Neural crest cell (in vitro differentiated cells): ENCODE measurements around the gene OLFM1. TPM values are rescaled to one million over a fixed set of nuclear protein-coding genes. Genes with fewer than 3 reads are reported as not detected.

Experiments used
- DNase-seq: peaks from one replicate; pipeline ENCODE4 v3.0.0; 2021; ENCODE audit warnings: low read depth, mixed read lengths, low spot score
- H3K27ac Mint-ChIP-seq: one replicate; pipeline ENCODE4 v1.8.0; 2021; ENCODE audit warnings: mild to moderate bottlenecking, mixed read lengths; ENCODE audit not compliant: unreplicated experiment
- H3K27me3 Mint-ChIP-seq: 2 replicates; pipeline ENCODE4 v1.8.0; 2021; ENCODE audit warnings: low read depth, mild to moderate bottlenecking, mixed read lengths
- H3K36me3 Mint-ChIP-seq: 2 replicates; pipeline ENCODE4 v1.8.0; 2021; ENCODE audit warnings: low read depth, mild to moderate bottlenecking, mixed read lengths
- H3K4me1 Mint-ChIP-seq: 2 replicates; pipeline ENCODE4 v1.8.0; 2021; ENCODE audit warnings: mixed read lengths
- H3K4me3 Mint-ChIP-seq: one replicate; pipeline ENCODE4 v1.8.0; 2021; ENCODE audit warnings: mild to moderate bottlenecking, mixed read lengths
- H3K9me3 Mint-ChIP-seq: 2 replicates; pipeline ENCODE4 v1.8.0; 2021; ENCODE audit warnings: mixed read lengths
- CTCF ChIP-seq: fragments of 200-600 bp; sonication (generic); conservative IDR thresholded peaks from 2 replicates; pipeline ENCODE4 v1.5.0; 2021; ENCODE audit warnings: antibody characterized with exemption, mild to moderate bottlenecking
- total RNA-seq: library from RNA; stranded (reverse); gene quantifications from 2 replicates; pipeline ENCODE4 v1.2.1, GENCODE V29; 2021

Gene OLFM1
- total RNA-seq, 1 donor from 2014 or later: 27.2 TPM

- Mint-ChIP-seq H3K27me3 (peaks cover 2% of the 10 kb centered on the region), H3K36me3 (no peaks in the 10 kb centered on the region), H3K4me3 (no peak overlapping the region), H3K27ac (no peak overlapping the region), H3K9me3 (no peaks in the 10 kb centered on the region), H3K4me1 (peaks cover 4% of the 10 kb centered on the region)
- DNase-seq: no peak
- TF ChIP-seq CTCF: no peak
These were observed 39.9 kb upstream of the OLFM1 start for GRCh38 chr9:135047521-135047920.

DNA sequence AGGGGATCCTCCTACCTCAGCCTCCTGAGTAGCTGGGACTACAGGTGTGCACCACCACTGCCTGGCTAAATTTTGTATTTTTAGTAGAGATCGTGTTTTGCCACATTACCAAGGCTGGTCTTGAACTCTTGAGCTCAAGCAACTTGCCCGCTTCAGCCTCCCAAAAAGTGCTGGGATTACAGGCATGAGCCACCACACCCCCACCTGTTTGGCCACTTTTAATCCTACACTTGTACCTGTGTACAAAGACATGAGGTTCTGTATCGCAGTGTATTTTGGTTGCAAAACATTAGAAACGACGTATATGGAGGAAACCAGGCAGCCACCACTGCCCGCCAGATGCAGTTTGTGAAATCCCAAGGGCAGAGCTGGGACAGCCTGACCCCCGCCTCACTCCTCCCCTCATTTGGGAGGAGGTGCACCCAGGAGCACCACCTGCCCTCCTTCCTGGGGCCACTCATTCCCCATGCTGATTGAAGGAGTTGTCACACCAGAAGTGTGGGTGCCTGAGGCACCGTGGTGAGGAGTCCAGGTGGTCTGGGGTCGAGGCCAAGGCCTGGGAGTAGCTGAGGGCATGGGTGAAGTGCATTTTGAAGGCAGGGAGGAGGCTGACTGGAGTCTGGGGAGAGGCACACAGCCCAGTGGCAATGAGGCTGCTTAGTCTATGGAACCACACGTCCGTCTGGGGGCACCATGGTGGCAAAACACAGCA is 39.3 kb upstream of the OLFM1 start:
- no peak for TF ChIP-seq CTCF
- no peak for DNase-seq

GRCh38 chr9:135048758-135049444 is 38.6 kb upstream of the OLFM1 start:
- H3K4me1 Mint-ChIP-seq: peaks cover 4% of the 10 kb centered on the region
- no peaks in the 10 kb centered on the region for H3K9me3 Mint-ChIP-seq
- H3K4me3 Mint-ChIP-seq: no peak overlapping the region
- H3K36me3 Mint-ChIP-seq: no peaks in the 10 kb centered on the region
- TF ChIP-seq CTCF: no peak
- no peak overlapping the region for H3K27ac Mint-ChIP-seq
- no peak for DNase-seq
- H3K27me3 Mint-ChIP-seq: peaks cover 4% of the 10 kb centered on the region

More for the DNA sequence above, 39.3 kb upstream of the OLFM1 start:
- Mint-ChIP-seq H3K36me3 (no peaks in the 10 kb centered on the region), H3K27me3 (peaks cover 4% of the 10 kb centered on the region), H3K4me3 (no peak overlapping the region), H3K27ac (no peak overlapping the region), H3K4me1 (peaks cover 4% of the 10 kb centered on the region), H3K9me3 (no peaks in the 10 kb centered on the region)

GRCh38 chr9:135049460-135049859 is 38.0 kb upstream of the OLFM1 start:
- no peak for TF ChIP-seq CTCF
- Mint-ChIP-seq H3K9me3 (no peaks in the 10 kb centered on the region), H3K36me3 (no peaks in the 10 kb centered on the region), H3K4me3 (no peak overlapping the region), H3K27ac (no peak overlapping the region), H3K27me3 (peaks cover 9% of the 10 kb centered on the region), H3K4me1 (peaks cover 4% of the 10 kb centered on the region)
- no peak for DNase-seq

DNA sequence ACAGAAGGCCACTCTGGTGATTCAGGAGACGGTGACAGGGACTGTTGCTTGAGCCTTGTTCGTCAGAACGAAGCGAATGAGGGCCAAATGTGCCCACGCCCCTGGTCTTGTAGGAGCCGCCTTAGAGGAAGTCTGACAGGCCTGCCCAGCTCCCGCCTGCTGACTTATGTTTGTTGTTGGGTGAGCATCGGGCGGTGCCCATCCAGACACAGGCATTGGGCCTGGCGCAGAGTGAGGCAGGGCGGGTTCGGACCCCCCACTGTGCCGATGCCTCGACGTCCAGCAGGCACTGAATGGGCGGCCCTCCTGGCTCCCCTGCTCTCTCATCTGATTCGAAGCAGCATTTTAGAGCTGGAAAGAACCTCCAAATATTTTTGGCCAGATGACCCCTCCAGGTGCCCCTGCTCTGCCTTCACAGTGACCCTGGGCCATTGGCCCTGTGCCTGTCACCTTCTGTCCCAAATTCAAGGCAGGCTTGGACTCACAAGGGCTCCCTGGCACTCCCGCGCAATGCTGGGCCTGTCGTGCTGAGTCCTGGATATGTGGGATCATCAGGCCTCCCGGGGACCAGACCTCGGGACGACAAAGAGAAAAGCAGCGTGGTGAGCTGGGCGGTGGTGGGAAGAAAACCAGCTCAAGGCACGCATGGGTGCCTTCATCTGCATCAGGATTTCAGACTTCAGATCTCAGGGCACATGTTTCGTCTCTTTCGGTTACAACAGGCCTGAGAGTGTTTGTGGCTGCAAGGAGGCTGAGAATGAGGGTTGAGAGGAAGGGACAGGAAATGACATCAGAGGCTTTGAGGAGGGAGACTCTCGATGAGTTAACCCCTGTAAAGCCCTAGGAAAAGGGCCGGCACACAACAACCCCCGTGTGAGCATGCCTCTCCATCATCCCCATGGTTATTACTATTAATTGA is 37.1 kb upstream of the OLFM1 start:
- no peaks in the 10 kb centered on the region for H3K9me3 Mint-ChIP-seq
- TF ChIP-seq CTCF: no peak
- DNase-seq: no peak

More for the DNA sequence above, 37.1 kb upstream of the OLFM1 start:
- H3K27ac Mint-ChIP-seq: peak overlapping the region; percentile 43
- H3K4me1 Mint-ChIP-seq: peaks cover 4% of the 10 kb centered on the region
- no peaks in the 10 kb centered on the region for H3K36me3 Mint-ChIP-seq
- no peak overlapping the region for H3K4me3 Mint-ChIP-seq
- H3K27me3 Mint-ChIP-seq: peaks cover 15% of the 10 kb centered on the region
